Nephron progenitor cell (in vitro differentiated cells): ENCODE results near the gene PCDH9.

Source experiments
- DNase-seq: peaks from one replicate; pipeline ENCODE4 v3.0.0; 2021
- H3K27ac Mint-ChIP-seq: 2 replicates; pipeline ENCODE4 v1.8.0; 2021; ENCODE audit warnings: mild to moderate bottlenecking, moderate library complexity, mixed read lengths
- H3K27me3 Mint-ChIP-seq: 2 replicates; pipeline ENCODE4 v1.8.0; 2021; ENCODE audit warnings: mild to moderate bottlenecking, low read depth, mixed read lengths; ENCODE audit not compliant: poor library complexity
- H3K36me3 Mint-ChIP-seq: 2 replicates; pipeline ENCODE4 v1.8.0; 2021; ENCODE audit warnings: low read depth, mixed read lengths
- H3K4me1 Mint-ChIP-seq: 2 replicates; pipeline ENCODE4 v1.8.0; 2021; ENCODE audit warnings: mixed read lengths
- H3K4me3 Mint-ChIP-seq: 2 replicates; pipeline ENCODE4 v1.8.0; 2021; ENCODE audit warnings: mild to moderate bottlenecking, moderate library complexity, mixed read lengths
- H3K9me3 Mint-ChIP-seq: 2 replicates; pipeline ENCODE4 v1.8.0; 2021; ENCODE audit warnings: mild to moderate bottlenecking, moderate library complexity, mixed read lengths
- CTCF ChIP-seq: fragments of 200-600 bp; sonication (generic); IDR thresholded peaks from 2 replicates; pipeline ENCODE4 v1.5.0; 2021; ENCODE audit warnings: antibody characterized with exemption

PCDH9 gene

GRCh38 chr13:67095621-67096020 is 134.5 kb downstream of the PCDH9 start:
- Mint-ChIP-seq H3K36me3 (no peaks in the 10 kb centered on the region), H3K4me1 (no peaks in the 10 kb centered on the region), H3K27me3 (no peaks in the 10 kb centered on the region), H3K9me3 (no peaks in the 10 kb centered on the region), H3K4me3 (no peak overlapping the region), H3K27ac (no peak overlapping the region)
- no peak for DNase-seq
- no peak for TF ChIP-seq CTCF

GRCh38 chr13:67094952-67095351 is 135.2 kb downstream of the PCDH9 start:
- DNase-seq = no peak
- Mint-ChIP-seq H3K4me1 (no peaks in the 10 kb centered on the region), H3K27ac (no peak overlapping the region), H3K36me3 (no peaks in the 10 kb centered on the region), H3K4me3 (no peak overlapping the region), H3K27me3 (no peaks in the 10 kb centered on the region), H3K9me3 (no peaks in the 10 kb centered on the region)
- no peak for TF ChIP-seq CTCF

GRCh38 chr13:67094078-67094477 is 136.1 kb downstream of the PCDH9 start:
- Mint-ChIP-seq H3K4me3 (no peak overlapping the region), H3K9me3 (no peaks in the 10 kb centered on the region), H3K4me1 (no peaks in the 10 kb centered on the region), H3K27me3 (no peaks in the 10 kb centered on the region), H3K36me3 (no peaks in the 10 kb centered on the region), H3K27ac (no peak overlapping the region)
- no peak for TF ChIP-seq CTCF
- no peak for DNase-seq

- Mint-ChIP-seq H3K36me3 (no peaks in the 10 kb centered on the region), H3K4me1 (peaks cover 9% of the 10 kb centered on the region), H3K4me3 (no peak overlapping the region), H3K27me3 (no peaks in the 10 kb centered on the region), H3K9me3 (no peaks in the 10 kb centered on the region), H3K27ac (no peak overlapping the region)
- no peak for DNase-seq
- TF ChIP-seq CTCF = no peak
These were observed 138.5 kb downstream of the PCDH9 start for GRCh38 chr13:67091603-67092002.

GRCh38 chr13:67090856-67091255 is 139.3 kb downstream of the PCDH9 start:
- Mint-ChIP-seq H3K9me3 (no peaks in the 10 kb centered on the region), H3K27ac (no peak overlapping the region), H3K4me3 (no peak overlapping the region)

More at GRCh38 chr13:67090856-67091255, 139.3 kb downstream of the PCDH9 start:
- Mint-ChIP-seq H3K36me3 (no peaks in the 10 kb centered on the region), H3K4me1 (peaks cover 13% of the 10 kb centered on the region), H3K27me3 (no peaks in the 10 kb centered on the region)
- no peak for DNase-seq
- TF ChIP-seq CTCF = no peak
